HepG2 (cell line): ENCODE measurements around the gene NXT1. TPM values are rescaled to one million over a fixed set of nuclear protein-coding genes. Genes with fewer than 3 reads are reported as not detected.

ENCODE experiments used
- CERS6 ChIP-seq: sonication (generic); formaldehyde crosslinking; IDR thresholded peaks from 2 replicates; pipeline ENCODE4 v1.5.0; 2020; ENCODE audit warnings: missing genetic modification reagents
- EHMT2 ChIP-seq: fragments of 200-600 bp; sonication (generic); IDR thresholded peaks from 2 replicates; pipeline ENCODE4 v1.7.0; 2017; ENCODE audit warnings: antibody characterized with exemption, low read depth, low read length, borderline replicate concordance
- FOXP1 ChIP-seq, 2 experiments: fragments of 450-650 bp in 1 of 2; IDR thresholded peaks; 2 replicates each; pipeline ENCODE4 v1.6.1; 2017 to 2018; ENCODE audit warnings: antibody characterized with exemption in 1 of 2
- NCOA1 ChIP-seq: sonication (generic); formaldehyde crosslinking; IDR thresholded peaks from 2 replicates; pipeline ENCODE4 v1.9.0; 2021; ENCODE audit warnings: missing genetic modification reagents
- PAXIP1 ChIP-seq: sonication (generic); formaldehyde crosslinking; conservative IDR thresholded peaks from 2 replicates; pipeline ENCODE4 v1.4.0; 2020; ENCODE audit warnings: mild to moderate bottlenecking, missing genetic modification reagents, moderate library complexity
- PCBP2 ChIP-seq: fragments of 200-400 bp; formaldehyde crosslinking; optimal IDR thresholded peaks from 2 replicates; pipeline ENCODE3; 2018; ENCODE audit warnings: low read length, low read depth; ENCODE audit not compliant: poor library complexity, severe bottlenecking
- POGZ ChIP-seq: sonication (generic); formaldehyde crosslinking; IDR thresholded peaks from 2 replicates; pipeline ENCODE4 v1.4.0; 2020; ENCODE audit warnings: mild to moderate bottlenecking, missing genetic modification reagents
- RBFOX2 ChIP-seq: fragments of 200-400 bp; formaldehyde crosslinking; IDR thresholded peaks from 2 replicates; pipeline ENCODE4 v1.6.1; 2017; ENCODE audit warnings: low read depth, mild to moderate bottlenecking, low read length
- SAP130 ChIP-seq: IDR thresholded peaks from 2 replicates; pipeline ENCODE4 v1.6.1; 2016; ENCODE audit warnings: low read depth
- STAG1 ChIP-seq: sonication (generic); formaldehyde crosslinking; IDR thresholded peaks from 2 replicates; pipeline ENCODE4 v1.4.0; 2020; ENCODE audit warnings: missing genetic modification reagents
- ZFX ChIP-seq: sonication (generic); formaldehyde crosslinking; IDR thresholded peaks from 2 replicates; pipeline ENCODE4 v1.4.0; 2020; ENCODE audit warnings: mild to moderate bottlenecking, low read depth, missing genetic modification reagents, moderate library complexity
- ZNF136 ChIP-seq: sonication (generic); formaldehyde crosslinking; IDR thresholded peaks from 2 replicates; pipeline ENCODE4 v1.8.1; 2022; ENCODE audit warnings: low read depth, mild to moderate bottlenecking, moderate library complexity, missing genetic modification reagents
- ZNF362 ChIP-seq: sonication (generic); formaldehyde crosslinking; IDR thresholded peaks from 2 replicates; pipeline ENCODE4 v1.4.0; 2020; ENCODE audit warnings: missing genetic modification reagents, mild to moderate bottlenecking, borderline replicate concordance
- ZNF431 ChIP-seq: sonication (generic); formaldehyde crosslinking; IDR thresholded peaks from 2 replicates; pipeline ENCODE4 v1.9.0; 2022; ENCODE audit warnings: missing genetic modification reagents, low read depth, mild to moderate bottlenecking, borderline replicate concordance
- ZNF605 ChIP-seq: sonication (generic); formaldehyde crosslinking; IDR thresholded peaks from 2 replicates; pipeline ENCODE4 v1.8.0; 2022; ENCODE audit warnings: mild to moderate bottlenecking, missing genetic modification reagents
- ZNF644 ChIP-seq: IDR thresholded peaks from 2 replicates; pipeline ENCODE4 v1.6.1; 2016; ENCODE audit warnings: low read depth
- polyA plus RNA-seq, 8 experiments: library from polyadenylated mRNA; depleted of rRNA in 3 of 8; stranded (reverse) in 7 of 8; unstranded in 1 of 8; fragments of >200 nt; fragmentation: Illumina TruSeq in 4 of 8; extraction: Trizol in 4 of 8; gene quantifications; 2 replicates each; pipeline versions ENCODE4 v1.2.1 to v1.2.3, GENCODE V29; 2011 to 2016; ENCODE audit warnings: low read depth in 4 of 8, missing spikeins in 1 of 8, mixed read lengths in 1 of 8; ENCODE audit not compliant: insufficient read depth in 1 of 8
- total RNA-seq, 5 experiments: library from RNA; depleted of rRNA; stranded (reverse); fragments of >200 nt; fragmentation: Illumina TruSeq; extraction: Trizol; gene quantifications; 2 replicates each; pipeline ENCODE4 v1.2.3, GENCODE V29; 2016; ENCODE audit warnings: low read depth in 1 of 5

Gene NXT1
- total and polyA plus RNA-seq, 2 of the 13 experiments (the other 11 are each of a cell fraction or from before 2014, with no cell fraction given): 35.6 to 65.9 TPM

GRCh38 chr20:23358923-23359593, 8.5 kb downstream of the NXT1 start (continued):
- no peak for TF ChIP-seq CERS6 (CRISPR knock-in tag)
- TF ChIP-seq FOXP1 (IDR thresholded peaks at IDR 0.05): no peak
- 0 out of 2 replicates have a peak, but pooled peaks have one; percentile 18 for TF ChIP-seq FOXP1 (CRISPR knock-in tag; IDR thresholded peaks at IDR 0.05)
- TF ChIP-seq ZNF605 (CRISPR knock-in tag): peak; percentile 78; the same call in 1 of the 2 replicates
- no peak for TF ChIP-seq EHMT2
- no peak for TF ChIP-seq PCBP2
- TF ChIP-seq ZNF362 (CRISPR knock-in tag): no peak
- TF ChIP-seq ZNF644: no peak
- TF ChIP-seq STAG1 (CRISPR knock-in tag): no peak
- no peak for TF ChIP-seq RBFOX2
- TF ChIP-seq ZNF431: no peak
- no peak for TF ChIP-seq ZFX (CRISPR knock-in tag)
- TF ChIP-seq POGZ (CRISPR knock-in tag): no peak
- TF ChIP-seq ZNF136: no peak
- no peak for TF ChIP-seq NCOA1 (CRISPR knock-in tag)
- TF ChIP-seq SAP130: peak; percentile 92
- TF ChIP-seq PAXIP1 (CRISPR knock-in tag): peak; percentile 25; the same call in 1 of the 2 replicates
- TF ChIP-seq, all 625 proteins: peak for 38
